ENCODE data around the gene MOK. TPM values are rescaled to one million over a fixed set of nuclear protein-coding genes. Genes with fewer than 3 reads are reported as not detected.

MOK gene
- total RNA-seq, 2 experiments from 2014 or later: 6.2 to 6.6 TPM

DNA sequence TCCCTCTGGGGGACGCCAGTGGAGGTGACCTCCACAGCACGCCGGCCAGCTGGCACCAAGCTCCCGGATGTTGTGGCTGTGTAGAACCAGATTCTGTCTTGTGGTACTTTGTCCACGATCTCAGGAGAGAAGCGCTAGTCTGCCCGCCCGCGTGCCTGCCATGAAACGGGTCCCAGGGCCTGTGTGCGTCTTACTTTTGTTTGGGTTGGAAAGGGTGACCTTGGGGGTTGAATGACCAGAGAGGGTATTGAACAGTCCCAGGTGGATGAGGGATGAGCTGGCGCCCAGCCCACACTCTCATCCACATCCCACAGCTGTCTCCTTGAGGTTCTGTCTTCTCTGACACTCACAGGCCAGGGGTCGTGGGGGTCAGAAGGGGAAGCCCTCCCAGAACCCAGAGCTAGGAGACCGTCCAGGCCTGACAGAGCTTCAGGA is 87.0 kb downstream of the MOK start:
- Mint-ChIP-seq H3K4me1 (ENCODE audit: low read depth) (peaks cover 17% of the 10 kb centered on the region), H3K27ac (no peak overlapping the region), H3K36me3 (ENCODE audit: low read depth) (no peaks in the 10 kb centered on the region), H3K9me3 (no peaks in the 10 kb centered on the region), H3K27me3 (no peaks in the 10 kb centered on the region), H3K4me3 (no peak overlapping the region)
- CTCF ChIA-PET: interaction anchor here (1.1 kb wide), 1 partner anchor 16 kb away, joined by 3 read pairs; no protein-coding TSS in a partner anchor
- TF ChIP-seq, protein P1, sequence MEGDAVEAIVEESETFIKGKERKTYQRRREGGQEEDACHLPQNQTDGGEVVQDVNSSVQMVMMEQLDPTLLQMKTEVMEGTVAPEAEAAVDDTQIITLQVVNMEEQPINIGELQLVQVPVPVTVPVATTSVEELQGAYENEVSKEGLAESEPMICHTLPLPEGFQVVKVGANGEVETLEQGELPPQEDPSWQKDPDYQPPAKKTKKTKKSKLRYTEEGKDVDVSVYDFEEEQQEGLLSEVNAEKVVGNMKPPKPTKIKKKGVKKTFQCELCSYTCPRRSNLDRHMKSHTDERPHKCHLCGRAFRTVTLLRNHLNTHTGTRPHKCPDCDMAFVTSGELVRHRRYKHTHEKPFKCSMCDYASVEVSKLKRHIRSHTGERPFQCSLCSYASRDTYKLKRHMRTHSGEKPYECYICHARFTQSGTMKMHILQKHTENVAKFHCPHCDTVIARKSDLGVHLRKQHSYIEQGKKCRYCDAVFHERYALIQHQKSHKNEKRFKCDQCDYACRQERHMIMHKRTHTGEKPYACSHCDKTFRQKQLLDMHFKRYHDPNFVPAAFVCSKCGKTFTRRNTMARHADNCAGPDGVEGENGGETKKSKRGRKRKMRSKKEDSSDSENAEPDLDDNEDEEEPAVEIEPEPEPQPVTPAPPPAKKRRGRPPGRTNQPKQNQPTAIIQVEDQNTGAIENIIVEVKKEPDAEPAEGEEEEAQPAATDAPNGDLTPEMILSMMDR (IDR thresholded peaks at IDR 0.05): no peak
- intact Hi-C loops (cut with micrococcal nuclease): no loop called here
- POLR2A ChIA-PET: no interaction called here
- no peak for DNase-seq
- ATAC-seq: no peak

DNA sequence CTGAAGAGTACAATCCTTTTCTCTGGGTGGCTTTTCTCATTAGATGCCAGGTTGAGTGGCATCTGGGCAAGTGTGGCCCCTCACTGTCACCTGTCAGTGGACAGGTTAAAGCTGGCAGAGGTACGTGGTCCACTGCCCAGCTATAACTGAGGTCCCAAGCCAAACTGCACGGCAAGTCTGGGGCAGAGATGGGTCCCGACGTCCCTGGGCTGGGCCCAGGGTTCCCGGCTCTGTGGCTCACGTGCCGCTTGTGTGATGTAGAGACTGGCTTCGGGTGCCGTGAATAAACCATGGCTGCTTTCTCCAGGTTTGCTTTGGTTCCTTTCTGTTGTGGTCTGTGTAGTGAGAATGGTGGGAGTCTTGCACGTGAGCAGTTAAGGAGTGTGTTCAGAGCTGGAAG is 87.6 kb downstream of the MOK start:
- CTCF ChIA-PET: no interaction called here
- H3K27ac Mint-ChIP-seq: no peak overlapping the region
- H3K9me3 Mint-ChIP-seq: no peaks in the 10 kb centered on the region

DNA sequence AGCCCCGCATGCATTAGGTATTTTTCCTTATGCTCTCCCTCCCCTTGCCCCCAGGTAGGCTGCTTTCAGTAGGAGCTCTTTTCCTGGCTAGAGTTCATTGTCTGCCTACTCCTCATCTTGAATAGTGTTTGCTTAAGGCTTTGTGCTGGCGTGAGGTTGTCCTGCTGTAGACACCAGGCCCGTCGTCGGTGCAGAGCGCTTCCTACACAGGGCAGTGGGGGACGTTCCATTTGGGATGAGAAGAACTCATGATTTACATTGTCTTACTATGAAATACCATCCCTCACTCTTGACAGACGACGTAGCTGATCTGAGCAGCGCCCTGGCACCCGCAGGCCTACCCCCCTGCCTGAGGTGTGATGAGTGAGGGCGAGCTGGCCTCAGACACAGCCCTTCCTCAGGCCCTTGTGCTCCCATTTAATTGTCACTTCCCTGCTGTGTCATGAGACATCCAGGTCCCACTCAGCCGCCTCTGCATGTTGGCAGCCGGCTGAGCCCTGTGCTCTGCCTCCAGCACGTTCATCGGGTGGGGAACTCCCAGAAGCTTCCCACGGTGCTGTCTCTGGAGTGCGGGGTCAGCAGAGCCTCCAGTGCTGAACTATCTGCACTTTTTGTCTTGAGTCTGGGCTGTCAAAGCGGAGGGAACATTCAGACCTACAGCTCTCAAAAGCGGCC is 89.3 kb downstream of the MOK start:
- intact Hi-C loops (cut with micrococcal nuclease): no loop called here
- Mint-ChIP-seq H3K4me1 (ENCODE audit: low read depth) (peaks cover 8% of the 10 kb centered on the region), H3K27me3 (no peaks in the 10 kb centered on the region), H3K9me3 (no peaks in the 10 kb centered on the region), H3K36me3 (ENCODE audit: low read depth) (no peaks in the 10 kb centered on the region), H3K4me3 (no peak overlapping the region), H3K27ac (no peak overlapping the region)
- ChIA-PET POLR2A (interaction anchor here (1.3 kb wide), 1 partner anchor 146 kb away, joined by 4 read pairs; no protein-coding TSS in a partner anchor), CTCF (interaction anchor here (1.5 to 2.3 kb wide), 2 partner anchors 15 to 99 kb away, joined by 3 to 7 read pairs; no protein-coding TSS in a partner anchor)
- ATAC-seq: no peak
- TF ChIP-seq, protein P1 (IDR thresholded peaks at IDR 0.05): no peak
- DNase-seq: no peak

More for the DNA sequence above, 87.6 kb downstream of the MOK start:
- TF ChIP-seq, protein P1 (IDR thresholded peaks at IDR 0.05): no peak
- Mint-ChIP-seq H3K27me3 (no peaks in the 10 kb centered on the region), H3K36me3 (ENCODE audit: low read depth) (no peaks in the 10 kb centered on the region), H3K4me1 (ENCODE audit: low read depth) (peaks cover 17% of the 10 kb centered on the region), H3K4me3 (no peak overlapping the region)
- intact Hi-C loops (cut with micrococcal nuclease): no loop called here
- no peak for ATAC-seq
- POLR2A ChIA-PET: no interaction called here
- no peak for DNase-seq

DNA sequence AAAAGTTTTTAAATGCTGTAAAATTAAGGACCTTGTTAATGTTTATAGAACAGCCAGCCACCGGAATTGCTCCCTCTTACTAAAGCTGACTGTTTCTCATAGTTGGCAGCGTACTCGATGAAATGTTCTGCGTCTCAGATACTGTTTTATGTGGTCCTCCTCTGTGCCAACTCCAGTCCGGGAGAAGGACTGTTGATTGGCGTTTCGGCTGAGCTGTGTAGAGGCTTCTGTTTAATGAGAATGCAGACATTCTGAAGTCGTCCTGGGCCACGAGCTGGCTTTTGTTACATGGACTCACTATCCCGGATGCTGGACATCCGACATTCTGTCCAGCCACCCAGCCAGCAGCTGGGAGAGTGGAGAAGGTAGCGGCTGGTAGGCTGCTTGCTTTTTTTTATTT is 89.9 kb downstream of the MOK start:
- intact Hi-C loops (cut with micrococcal nuclease): no loop called here
- Mint-ChIP-seq H3K27me3 (no peaks in the 10 kb centered on the region), H3K4me3 (no peak overlapping the region), H3K27ac (no peak overlapping the region), H3K4me1 (ENCODE audit: low read depth) (peaks cover 6% of the 10 kb centered on the region), H3K36me3 (ENCODE audit: low read depth) (no peaks in the 10 kb centered on the region), H3K9me3 (no peaks in the 10 kb centered on the region)
- CTCF ChIA-PET: interaction anchor here (1.5 to 2.3 kb wide), 2 partner anchors 14 to 99 kb away, joined by 3 to 7 read pairs; no protein-coding TSS in a partner anchor
- TF ChIP-seq, protein P1 (IDR thresholded peaks at IDR 0.05): no peak
- DNase-seq (no peak), ATAC-seq (no peak)
- POLR2A ChIA-PET: interaction anchor here (1.3 kb wide), 1 partner anchor 147 kb away, joined by 4 read pairs; no protein-coding TSS in a partner anchor

DNA sequence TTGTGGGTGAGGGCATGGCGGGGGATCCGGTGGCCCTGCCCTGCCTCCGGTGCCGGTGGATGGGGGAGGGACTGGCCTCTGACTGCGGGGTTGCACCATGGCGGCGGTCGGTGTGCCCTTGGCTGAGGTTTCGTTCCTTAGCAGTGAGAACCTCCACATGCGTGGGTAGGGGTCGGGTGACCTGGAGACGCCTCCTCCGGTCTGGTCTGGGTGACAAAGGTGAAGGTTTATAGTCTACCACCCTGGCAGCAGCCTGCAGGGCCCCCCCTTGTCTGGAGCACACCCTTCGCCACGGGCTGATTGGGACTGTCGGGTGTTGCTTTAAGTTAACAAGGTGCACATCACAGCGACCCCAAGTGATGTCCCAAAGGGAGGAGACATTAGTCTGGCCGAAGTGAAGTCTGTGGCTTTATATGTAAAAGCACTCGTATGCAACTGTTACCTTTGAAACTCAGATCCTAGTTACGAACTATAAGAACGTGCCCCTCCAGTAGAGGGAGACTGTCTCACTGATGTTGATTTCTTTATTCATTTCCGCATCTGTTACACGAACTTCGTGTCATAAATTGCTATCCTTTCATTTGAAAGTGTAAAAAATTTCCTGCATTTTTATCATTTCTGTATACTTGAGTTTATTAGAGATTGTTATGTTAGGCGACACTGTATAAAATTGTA is 90.8 kb downstream of the MOK start:
- peaks cover 3% of the 10 kb centered on the region for H3K36me3 Mint-ChIP-seq (ENCODE audit: low read depth)
- no peak overlapping the region for H3K4me3 Mint-ChIP-seq
- no peaks in the 10 kb centered on the region for H3K27me3 Mint-ChIP-seq
- no peaks in the 10 kb centered on the region for H3K4me1 Mint-ChIP-seq (ENCODE audit: low read depth)
- POLR2A ChIA-PET: no interaction called here
- H3K27ac Mint-ChIP-seq: no peak overlapping the region
- CTCF ChIA-PET: interaction anchor here (1.5 kb wide), 1 partner anchor 13 kb away, joined by 3 read pairs; no protein-coding TSS in a partner anchor
- intact Hi-C loops (cut with micrococcal nuclease): no loop called here
- ATAC-seq (no peak), DNase-seq (no peak)
- TF ChIP-seq, protein P1 (IDR thresholded peaks at IDR 0.05): no peak
- H3K9me3 Mint-ChIP-seq: no peaks in the 10 kb centered on the region
